Endothelial cell of umbilical vein (primary cell): Measurements from ENCODE around the gene BCAP31. TPM values are rescaled to one million over a fixed set of nuclear protein-coding genes. Genes with fewer than 3 reads are reported as not detected.

Experiments
- BruUV-seq: library from RNA; stranded (reverse); fragments of 400-500 nt; replicated peaks from 2 replicates; lab custom pipeline; 2021; lab: Mats Ljungman, UMichigan
- CTCF ChIA-PET: fragments of 300-600, 350-600 bp; sonication (Branson Sonifier 250); formaldehyde crosslinking; loops from one replicate; lab custom pipeline; 2021; ENCODE audit warnings: antibody characterized with exemption, inconsistent platforms; lab: Charles Lee
- POLR2A ChIA-PET: fragments of 300-600, 350-600 bp; sonication (Branson Sonifier 250); formaldehyde crosslinking; loops from one replicate; lab custom pipeline; 2021; ENCODE audit warnings: antibody characterized with exemption, inconsistent platforms; lab: Charles Lee
- DNase-seq: peaks from one replicate; pipeline ENCODE4 v3.0.0-alpha.2; 2011; ENCODE audit warnings: low read depth, low spot score
- FAIRE-seq: peaks from 2 replicates; lab custom pipeline; 2011; peaks lifted over from hg19 to GRCh38; lab: Jason Lieb, UNC
- H2AFZ ChIP-seq: 2 replicates; pipeline ENCODE4 v1.6.0; 2012; ENCODE audit warnings: low read depth, low read length, control low read depth, inconsistent platforms
- H3K27ac ChIP-seq: 2 replicates; pipeline ENCODE4 v1.5.1; 2011; ENCODE audit warnings: low read depth, mild to moderate bottlenecking, control low read depth, low read length, moderate library complexity; ENCODE audit not compliant: insufficient read depth
- H3K27me3 ChIP-seq, 2 experiments: 2 replicates each; pipeline versions ENCODE4 v1.6.0 to v1.6.1; 2011; ENCODE audit warnings: low read length in 2 of 2, mixed read lengths in 1 of 2; ENCODE audit not compliant: control insufficient read depth in 2 of 2, insufficient read depth in 2 of 2
- H3K36me3 ChIP-seq, 2 experiments: 2 replicates in 1 of 2; 3 replicates in 1 of 2; pipeline ENCODE4 v1.5.1; 2011; ENCODE audit warnings: low read length in 2 of 2, mild to moderate bottlenecking in 1 of 2, moderate library complexity in 1 of 2; ENCODE audit not compliant: control insufficient read depth in 2 of 2, insufficient read depth in 2 of 2; ENCODE audit errors: extremely low read depth in 1 of 2
- H3K4me1 ChIP-seq: 3 replicates; pipeline ENCODE4 v1.5.1; 2011; ENCODE audit warnings: mild to moderate bottlenecking, low read length; ENCODE audit not compliant: control insufficient read depth, insufficient read depth; ENCODE audit errors: extremely low read depth
- H3K4me2 ChIP-seq: 2 replicates; pipeline ENCODE4 v1.6.1; 2011; ENCODE audit warnings: low read length, control low read depth, mixed read lengths; ENCODE audit not compliant: insufficient read depth
- H3K4me3 ChIP-seq, 3 experiments: fragments of 200-600 bp in 1 of 3; sonication (generic), shearing (Covaris generic) in 1 of 3; replicated peaks in 1 of 3; 2 replicates each; pipeline ENCODE4 v1.5.1; 2011 to 2016; ENCODE audit warnings: control low read depth in 3 of 3, low read length in 3 of 3, mild to moderate bottlenecking in 2 of 3, inconsistent platforms in 1 of 3, low read depth in 1 of 3, moderate library complexity in 1 of 3; ENCODE audit not compliant: insufficient read depth in 1 of 3
- H3K79me2 ChIP-seq: 2 replicates; pipeline ENCODE4 v1.6.0; 2012; ENCODE audit warnings: low read length, inconsistent platforms; ENCODE audit not compliant: control insufficient read depth, insufficient read depth
- H3K9ac ChIP-seq: replicated peaks from 2 replicates; pipeline ENCODE3; 2011; ENCODE audit warnings: low read length, control low read depth; ENCODE audit not compliant: insufficient read depth; ENCODE audit errors: extremely low read depth
- H3K9me1 ChIP-seq: replicated peaks from 3 replicates; pipeline ENCODE4 v1.6.0; 2011; ENCODE audit warnings: mild to moderate bottlenecking, low read length; ENCODE audit not compliant: control insufficient read depth, insufficient read depth; ENCODE audit errors: extremely low read depth
- H3K9me3 ChIP-seq: replicated peaks from 2 replicates; pipeline ENCODE4 v1.5.1; 2012; ENCODE audit warnings: low read length, inconsistent platforms; ENCODE audit not compliant: control insufficient read depth, insufficient read depth
- H4K20me1 ChIP-seq: replicated peaks from 2 replicates; pipeline ENCODE3; 2011; ENCODE audit warnings: mild to moderate bottlenecking, low read length; ENCODE audit not compliant: control insufficient read depth, insufficient read depth; ENCODE audit errors: extremely low read depth
- CTCF ChIP-seq, 2 donors: IDR thresholded peaks; 1 replicate in 1 of 2; 2 replicates in 1 of 2; pipeline ENCODE4 v1.5.1; 2011; ENCODE audit warnings: low read length in 2 of 2, mild to moderate bottlenecking in 2 of 2, moderate library complexity in 2 of 2, control low read depth in 1 of 2, inconsistent platforms in 1 of 2, low read depth in 1 of 2; ENCODE audit not compliant: insufficient read depth in 1 of 2; ENCODE audit errors: extremely low read depth in 1 of 2
- MYC ChIP-seq: IDR thresholded peaks from one replicate; pipeline ENCODE4 v1.6.1; 2011; ENCODE audit warnings: mild to moderate bottlenecking, low read depth, low read length
- POLR2A ChIP-seq: IDR thresholded peaks from 2 replicates; pipeline ENCODE4 v1.6.1; 2012; ENCODE audit warnings: low read depth, mild to moderate bottlenecking, control low read depth, low read length
- dilution Hi-C: fragments of 300-500 bp; cut with MboI; formaldehyde crosslinking; loops from one replicate; pipeline ENCODE4 v1.15.0; 2019; ENCODE audit warnings: low sequenced_read_pairs; ENCODE audit not compliant: extremely low pct_ligation_motif_present
- intact Hi-C: fragments of 100-400 bp; cut with micrococcal nuclease; formaldehyde crosslinking; loops from one replicate; pipeline ENCODE4 v1.10.0; 2022
- polyA plus RNA-seq, 4 experiments: library from polyadenylated mRNA; depleted of rRNA in 3 of 4; stranded (reverse) in 3 of 4; unstranded in 1 of 4; fragments of >200 nt; gene quantifications; 2 replicates each; pipeline versions ENCODE4 v1.2.1 to v1.2.3, GENCODE V29; 2011 to 2012; ENCODE audit warnings: missing spikeins in 1 of 4
- total RNA-seq: library from RNA; stranded (reverse); gene quantifications from 2 replicates; pipeline ENCODE4 v1.2.3, GENCODE V29; 2021

BCAP31 gene
- total and polyA plus RNA-seq, 2 donors (not counting 3 experiments of a cell fraction or from before 2014, with no cell fraction given): 169 to 203 TPM

DNA sequence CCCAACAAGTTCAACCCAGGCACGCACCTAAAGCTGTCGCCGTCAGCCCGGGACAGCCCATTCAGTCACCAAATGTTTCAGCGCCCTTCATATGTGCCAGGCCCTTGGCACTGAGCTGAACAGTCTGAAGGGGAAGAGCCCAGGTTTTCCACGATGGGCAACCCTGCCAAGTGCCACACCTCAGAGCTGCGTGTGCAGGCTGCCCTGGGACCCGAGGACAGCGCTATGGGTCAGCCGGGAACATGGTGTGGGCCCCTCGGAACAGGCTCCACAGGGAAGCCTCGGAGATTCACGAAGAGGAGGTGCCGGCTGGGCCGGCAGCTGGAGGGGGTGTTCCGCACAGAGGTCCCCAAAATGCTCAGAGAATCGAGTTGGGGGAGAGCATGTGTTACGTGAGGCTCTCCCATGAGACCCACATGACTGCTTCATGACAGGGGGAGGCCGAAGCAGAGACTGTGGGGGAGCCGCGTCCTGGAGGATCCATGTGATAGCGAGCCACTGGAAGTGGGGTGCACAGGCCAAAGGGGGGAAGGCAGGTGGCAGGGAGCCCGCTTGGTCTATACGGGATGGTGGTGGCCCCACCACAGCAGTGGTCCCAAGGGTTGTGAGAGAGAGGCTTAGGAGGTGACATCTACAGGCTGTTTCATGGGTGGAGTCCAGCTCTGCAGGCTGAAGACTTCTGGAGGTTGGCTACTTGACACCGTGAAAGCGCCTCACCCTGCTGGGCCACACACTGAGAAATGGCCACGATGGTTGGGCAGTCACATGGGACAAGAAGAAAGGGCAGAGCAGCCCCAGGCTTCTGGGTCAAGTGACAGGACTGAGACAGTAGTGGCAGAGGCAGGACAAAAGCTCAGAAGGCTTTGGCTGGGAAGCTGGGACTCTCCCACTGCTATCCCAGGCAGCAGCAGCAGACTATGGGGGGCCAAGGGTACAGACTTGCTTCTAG, 14.2 kb downstream of the BCAP31 start:
- no peaks in the 10 kb centered on the region for H3K9me1 ChIP-seq
- no TSS peak for BruUV-seq
- peaks cover 11% of the 10 kb centered on the region for H3K79me2 ChIP-seq
- dilution Hi-C loops (no loop called here), intact Hi-C loops (loop anchor here (2.0 kb wide), 1 partner anchor 99 kb away; no protein-coding TSS in a partner anchor)
- ChIA-PET CTCF (interaction anchor here (1.1 to 2.9 kb wide), 4 partner anchors 13 to 768 kb away, joined by 3 to 16 read pairs (median 10); no protein-coding TSS in a partner anchor), POLR2A (interaction anchor here (0.6 kb wide), 1 partner anchor 21 kb away, joined by 3 read pairs; no protein-coding TSS in a partner anchor)
- DNase-seq: no peak
- no peaks in the 10 kb centered on the region for H3K27me3 ChIP-seq
- FAIRE-seq: no peak
- H3K4me3 ChIP-seq: no peak overlapping the region
- H3K4me1 ChIP-seq: peaks cover 6% of the 10 kb centered on the region
- H4K20me1 ChIP-seq: no peaks in the 10 kb centered on the region
- H2AFZ ChIP-seq: no peak overlapping the region
- no peak overlapping the region for H3K27ac ChIP-seq
- TF ChIP-seq MYC (no peak), CTCF (IDR thresholded peaks at IDR 0.05; ENCODE audit: extremely low read depth in 1 of 2, insufficient read depth in 1 of 2, low read depth in 1 of 2, low read length in 2 of 2) (no peak), POLR2A (no peak)
- H3K9ac ChIP-seq: no peak overlapping the region
- peaks cover 4 to 16% of the 10 kb centered on the region in 2 experiments for H3K36me3 ChIP-seq
- no peak overlapping the region for H3K4me2 ChIP-seq
- no peaks in the 10 kb centered on the region for H3K9me3 ChIP-seq
